HG02973 (cell line): Measurements from ENCODE around the gene VRK3.
"Not testable (repeated sequence)": the region's sequence is repeated elsewhere in the genome, so short reads cannot be mapped to it uniquely, and the experiment has no call there.

Source experiments
- ATAC-seq: cut with Tn5 transposase; IDR thresholded peaks from one replicate; pipeline ENCODE4 v1.9.1; 2021; ENCODE audit warnings: moderate library complexity; ENCODE audit not compliant: unreplicated experiment

The VRK3 gene

DNA sequence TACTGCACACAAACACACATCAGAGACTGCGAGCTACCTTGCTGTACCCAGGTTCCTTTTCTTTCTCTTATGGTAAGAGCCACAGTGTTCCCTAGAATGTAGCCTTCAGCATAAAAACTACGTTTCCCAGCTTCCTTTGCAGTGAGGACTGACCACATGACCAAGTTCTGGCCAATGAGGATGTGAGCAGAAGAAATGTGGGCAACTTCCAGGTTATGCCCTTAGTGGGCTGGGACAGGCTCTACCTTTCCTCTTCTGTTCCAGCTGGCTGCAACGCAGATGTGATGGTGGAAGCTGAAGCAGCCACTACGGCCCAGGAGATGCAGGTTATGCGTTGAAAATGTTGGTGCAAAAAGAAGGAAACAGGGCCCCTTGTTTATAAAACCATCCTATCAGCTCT, 27.5 kb downstream of the VRK3 start:
- no peak for ATAC-seq

DNA sequence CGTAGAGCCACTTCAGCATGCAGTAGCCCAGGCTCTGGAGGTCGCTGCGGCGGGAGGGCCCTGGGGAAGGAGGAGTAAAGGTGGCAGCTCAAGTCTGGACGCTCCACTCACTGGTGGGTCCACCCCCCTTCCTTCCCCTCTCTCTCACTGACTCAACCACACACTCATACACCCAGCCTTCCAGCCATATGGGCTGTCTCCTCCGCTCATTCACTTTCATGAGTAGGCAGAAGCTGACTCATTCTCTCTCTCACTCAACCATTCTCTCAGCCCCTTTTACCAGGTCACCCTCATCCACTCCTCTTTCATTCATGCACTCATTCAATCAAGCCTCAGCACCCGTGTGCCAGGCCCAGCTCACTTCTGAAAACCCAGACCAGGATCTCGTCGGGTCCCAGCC, 36.7 kb downstream of the VRK3 start:
- ATAC-seq: no peak

DNA sequence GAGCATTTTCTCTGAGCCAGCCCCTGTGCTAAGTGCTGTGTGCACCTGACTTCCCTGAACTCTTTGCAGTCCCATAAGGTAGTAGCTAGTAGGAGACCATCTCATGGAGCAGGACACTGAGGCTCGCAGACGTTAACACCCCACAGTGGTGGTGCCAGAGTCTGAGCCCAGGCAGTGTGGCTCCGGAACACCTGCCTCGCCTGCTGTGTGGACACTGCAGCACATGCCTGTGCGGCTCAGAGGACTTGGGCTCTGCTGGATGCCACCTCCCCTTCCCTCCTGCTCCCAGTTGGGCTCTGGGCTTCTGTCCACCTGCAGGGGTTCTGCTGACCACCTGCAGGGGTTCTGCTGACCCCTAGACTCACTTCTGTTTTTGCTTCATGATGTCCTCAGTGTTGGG, 37.2 kb downstream of the VRK3 start:
- ATAC-seq: no peak

DNA sequence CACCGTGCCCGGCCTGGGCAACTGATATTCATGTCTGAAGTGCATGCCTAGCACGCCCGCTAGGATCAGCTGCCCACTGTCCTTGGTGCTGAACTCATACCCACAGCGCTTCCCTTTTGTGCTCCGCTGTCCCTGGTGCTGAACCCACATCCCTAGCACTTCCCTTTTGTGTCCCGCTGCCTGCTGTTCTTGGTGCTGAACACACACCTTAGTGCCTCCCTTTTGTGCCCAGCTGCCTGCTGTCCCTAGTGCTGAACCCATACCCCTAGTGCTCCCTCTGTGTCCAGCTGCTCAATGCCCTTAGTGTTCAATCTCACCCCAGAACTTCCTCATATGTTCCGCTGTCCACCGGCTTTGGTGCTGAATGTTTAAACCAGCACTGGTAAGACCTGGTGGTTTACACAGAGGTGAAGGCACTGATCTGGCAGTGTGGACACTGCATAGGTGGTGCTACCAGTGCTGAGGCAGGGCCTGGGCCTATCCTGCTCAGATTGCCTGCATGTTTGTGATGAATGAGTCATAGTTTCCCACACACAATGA, 37.9 kb downstream of the VRK3 start:
- ATAC-seq: no peak

GRCh38 chr19:49986354-49986753, 38.8 kb downstream of the VRK3 start:
- ATAC-seq: no peak

DNA sequence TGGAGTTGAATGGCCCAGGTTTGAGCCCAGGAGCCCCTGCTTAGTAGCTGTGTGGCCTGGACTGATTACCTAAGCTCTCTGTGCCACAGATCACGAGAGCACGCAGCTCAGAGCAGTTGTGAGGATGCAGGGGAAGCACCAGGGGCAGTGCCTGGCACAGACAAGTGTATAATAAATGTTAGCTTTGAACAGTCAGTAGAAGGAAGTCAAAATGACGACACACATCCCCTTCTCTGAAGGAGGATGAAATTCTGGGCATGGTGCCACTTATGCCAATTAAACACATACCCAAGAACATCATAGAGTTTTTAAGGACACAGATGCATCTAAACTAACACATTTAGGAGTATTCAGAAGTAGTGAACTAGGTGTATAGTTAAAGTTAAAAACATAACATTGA, 39.3 kb downstream of the VRK3 start:
- ATAC-seq: no peak

GRCh38 chr19:49984491-49984890, 40.7 kb downstream of the VRK3 start:
- no peak for ATAC-seq

DNA sequence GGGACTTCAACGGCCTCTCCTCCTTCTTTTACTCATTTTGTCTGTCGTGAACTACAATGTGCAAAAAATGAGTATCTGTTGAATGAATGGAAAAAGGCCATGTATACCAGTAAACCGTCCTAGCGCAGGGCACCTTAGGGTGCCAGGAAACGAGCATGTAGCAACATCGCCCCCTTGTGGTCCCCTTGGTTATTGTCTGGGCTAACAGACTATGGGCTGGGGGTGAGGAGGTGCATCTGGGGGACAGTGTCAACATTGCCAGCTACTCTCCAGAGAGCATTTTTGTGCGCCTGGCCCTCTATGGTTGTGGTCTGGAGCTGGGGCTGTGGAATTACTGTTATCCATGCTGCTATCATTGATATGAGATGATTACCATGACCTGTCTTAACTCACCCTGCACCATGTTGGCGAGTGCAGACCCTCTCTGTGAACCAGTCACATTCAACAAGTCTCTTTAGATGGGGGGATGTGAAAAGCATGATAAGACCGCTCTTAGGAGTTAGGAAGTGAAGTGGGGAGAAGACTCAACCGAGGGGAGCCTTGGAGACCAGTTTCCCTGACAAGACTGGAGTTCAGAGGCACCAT, 41.4 kb downstream of the VRK3 start:
- no peak for ATAC-seq

GRCh38 chr19:49981603-49982593, 43.3 kb downstream of the VRK3 start:
- ATAC-seq: no peak

DNA sequence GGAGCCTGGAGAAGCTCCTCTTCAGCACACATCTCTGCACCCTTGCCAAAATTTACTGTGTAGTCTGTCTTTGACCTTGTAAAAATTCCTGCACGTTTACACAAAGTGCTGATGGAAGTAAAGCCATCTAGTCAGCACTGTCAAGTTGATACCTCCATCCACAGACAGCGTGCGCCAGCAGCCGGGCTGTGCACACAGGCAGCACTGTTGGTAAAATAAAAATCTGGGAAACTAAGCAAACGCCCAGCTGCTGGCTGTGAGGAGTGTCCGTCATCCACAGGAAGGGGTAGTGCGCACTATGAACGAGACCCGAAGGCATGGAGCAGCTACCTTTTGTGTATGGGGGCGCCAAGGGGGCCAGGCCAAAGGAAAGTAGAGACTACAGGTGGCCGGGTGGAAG, 46.8 kb downstream of the VRK3 start:
- no peak for ATAC-seq

GRCh38 chr19:49977881-49978280, 47.3 kb downstream of the VRK3 start:
- ATAC-seq: no peak

DNA sequence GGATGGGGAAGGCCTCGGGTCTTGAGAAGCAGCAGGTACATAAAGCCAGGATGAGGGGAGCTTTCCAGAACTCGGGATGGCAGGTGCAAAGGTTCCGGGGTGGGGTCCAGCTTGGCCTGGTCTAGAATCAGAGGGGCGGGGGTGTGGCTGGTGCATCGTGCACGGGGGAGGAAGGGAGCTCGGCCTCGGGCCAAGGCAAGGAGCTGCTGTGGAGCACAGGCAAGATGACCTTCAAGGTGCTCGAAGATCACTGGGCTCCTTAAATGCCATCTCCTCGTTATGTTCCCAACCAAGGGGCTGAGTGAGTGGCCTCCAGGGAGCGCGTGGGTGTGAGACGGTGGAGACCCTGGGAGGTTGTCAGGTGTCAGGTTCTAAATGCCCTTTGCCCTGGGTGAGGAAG, 48.1 kb downstream of the VRK3 start:
- ATAC-seq: no peak

DNA sequence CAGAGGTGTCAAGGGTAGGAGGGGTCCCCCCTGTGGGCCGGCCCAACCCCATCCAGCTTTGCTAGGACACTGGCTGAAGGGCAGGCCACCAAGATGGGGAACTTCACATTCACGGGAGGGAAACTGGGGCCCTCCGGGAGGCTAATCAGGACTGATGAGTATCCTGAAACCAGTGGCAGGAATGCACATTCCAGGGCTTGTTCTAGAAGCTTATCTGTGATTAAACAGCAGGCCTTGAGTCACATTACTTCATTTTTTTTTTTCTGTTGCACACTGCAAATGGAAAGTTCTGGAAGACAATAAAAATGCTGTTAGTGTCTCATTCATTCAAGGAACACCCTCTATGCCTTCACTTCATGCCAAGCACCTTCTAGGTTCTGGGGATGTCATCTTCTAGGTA, 48.7 kb downstream of the VRK3 start:
- ATAC-seq: no peak

GRCh38 chr19:49975051-49975450, 50.1 kb downstream of the VRK3 start:
- no peak for ATAC-seq

DNA sequence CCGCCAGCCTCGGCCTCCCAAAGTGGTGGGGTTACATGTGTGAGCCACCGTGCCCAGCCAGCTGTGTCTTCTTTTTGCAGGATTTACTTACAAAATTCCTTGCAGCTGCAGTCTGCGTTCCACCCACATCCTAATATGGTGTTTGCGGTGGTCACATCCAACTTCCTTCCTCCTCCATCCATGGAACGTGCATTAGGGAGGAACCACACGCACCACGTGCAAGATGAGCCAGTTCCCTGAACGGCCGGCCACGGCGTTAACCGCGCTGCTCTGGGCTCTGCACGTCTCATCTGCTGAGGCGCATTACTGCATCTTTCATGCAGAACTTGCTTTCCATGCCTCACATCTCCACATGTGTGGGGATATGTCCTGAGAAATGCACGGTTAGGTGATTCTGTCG, 51.2 kb downstream of the VRK3 start:
- ATAC-seq: no peak

GRCh38 chr19:49972841-49973240, 52.3 kb downstream of the VRK3 start:
- ATAC-seq: no peak

DNA sequence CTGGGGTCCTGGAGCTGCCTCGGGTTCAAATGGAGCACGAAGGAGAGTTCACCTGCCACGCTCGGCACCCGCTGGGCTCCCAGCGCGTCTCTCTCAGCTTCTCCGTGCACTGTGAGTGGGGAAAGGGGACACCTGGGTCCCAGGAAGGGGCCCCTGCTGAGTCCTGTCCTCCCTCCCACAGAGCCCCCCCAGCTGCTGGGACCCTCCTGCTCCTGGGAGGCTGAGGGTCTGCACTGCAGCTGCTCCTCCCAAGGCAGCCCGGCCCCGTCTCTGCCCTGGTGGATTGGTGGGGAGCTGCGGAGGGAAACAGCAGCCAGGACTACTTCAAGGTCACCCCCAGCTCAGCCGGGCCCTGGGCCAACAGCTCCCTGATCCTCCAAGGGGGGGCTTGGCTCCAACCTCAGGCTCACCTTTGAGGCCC, 53.2 kb downstream of the VRK3 start:
- no peak for ATAC-seq

DNA sequence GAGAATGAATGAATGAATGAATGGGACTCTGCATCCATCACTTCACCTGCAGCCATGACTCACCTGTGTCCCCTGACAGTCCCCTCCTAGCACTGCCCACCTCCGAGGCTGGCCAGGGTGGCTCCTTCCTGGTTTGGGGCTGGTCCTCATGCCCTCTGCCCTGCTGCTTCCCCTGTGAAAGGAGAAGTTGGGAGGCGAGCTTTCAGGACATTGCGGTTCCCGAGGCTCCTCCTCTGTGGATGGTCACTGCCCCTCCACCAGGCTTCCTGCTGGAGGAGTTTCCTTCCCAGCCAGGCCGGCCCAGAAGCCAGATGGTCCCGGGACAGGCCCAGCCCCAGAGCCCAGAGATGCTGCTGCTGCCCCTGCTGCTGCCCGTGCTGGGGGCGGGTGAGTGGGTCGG, 55.8 kb downstream of the VRK3 start:
- ATAC-seq: not testable (repeated sequence)

GRCh38 chr19:49968279-49968922, 56.8 kb downstream of the VRK3 start:
- ATAC-seq: no peak

DNA sequence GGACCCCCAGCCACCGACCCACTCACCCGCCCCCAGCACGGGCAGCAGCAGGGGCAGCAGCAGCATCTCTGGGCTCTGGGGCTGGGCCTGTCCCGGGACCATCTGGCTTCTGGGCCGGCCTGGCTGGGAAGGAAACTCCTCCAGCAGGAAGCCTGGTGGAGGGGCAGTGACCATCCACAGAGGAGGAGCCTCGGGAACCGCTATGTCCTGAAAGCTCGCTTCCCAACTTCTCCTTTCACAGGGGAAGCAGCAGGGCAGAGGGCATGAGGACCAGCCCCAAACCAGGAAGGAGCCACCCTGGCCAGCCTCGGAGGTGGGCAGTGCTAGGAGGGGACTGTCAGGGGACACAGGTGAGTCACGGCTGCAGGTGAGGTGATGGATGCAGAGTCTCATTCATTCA, 64.2 kb downstream of the VRK3 start, which contains the start of gene SIGLEC11:
Gene SIGLEC11 (minus strand): TSS at position 193 of the 400 bp plus-strand sequence. CDS start 91 bp downstream, at position 102.
- not testable (repeated sequence) for ATAC-seq

GRCh38 chr19:49959892-49960291, 65.3 kb downstream of the VRK3 start:
- ATAC-seq: not testable (repeated sequence)
